ENCODE results near the gene NAT9. TPM values are rescaled to one million over a fixed set of nuclear protein-coding genes. Genes with fewer than 3 reads are reported as not detected.

NAT9 gene
- total RNA-seq, 2 experiments from 2014 or later: 39.9 to 41.6 TPM

- Mint-ChIP-seq H3K36me3 (no peaks in the 10 kb centered on the region), H3K4me1 (peaks cover 4% of the 10 kb centered on the region), H3K9me3 (no peaks in the 10 kb centered on the region), H3K27ac (no peak overlapping the region), H3K27me3 (no peaks in the 10 kb centered on the region), H3K4me3 (no peak overlapping the region)
- DNase-seq: no peak
These were observed 46.8 kb downstream of the NAT9 start for GRCh38 chr17:74729368-74729767.

- Mint-ChIP-seq H3K27me3 (no peaks in the 10 kb centered on the region), H3K9me3 (no peaks in the 10 kb centered on the region), H3K36me3 (no peaks in the 10 kb centered on the region), H3K4me1 (peaks cover 4% of the 10 kb centered on the region), H3K4me3 (no peak overlapping the region), H3K27ac (no peak overlapping the region)
- no peak for DNase-seq
These were observed 47.5 kb downstream of the NAT9 start for GRCh38 chr17:74728702-74729075.

GRCh38 chr17:74728033-74728701 is 48.0 kb downstream of the NAT9 start:
- Mint-ChIP-seq H3K36me3 (no peaks in the 10 kb centered on the region), H3K9me3 (no peaks in the 10 kb centered on the region), H3K27ac (no peak overlapping the region), H3K4me3 (no peak overlapping the region), H3K4me1 (peaks cover 4% of the 10 kb centered on the region), H3K27me3 (no peaks in the 10 kb centered on the region)
- DNase-seq: no peak

GRCh38 chr17:74725111-74725510 is 51.0 kb downstream of the NAT9 start:
- Mint-ChIP-seq H3K4me3 (no peak overlapping the region), H3K27me3 (no peaks in the 10 kb centered on the region), H3K9me3 (no peaks in the 10 kb centered on the region), H3K27ac (no peak overlapping the region), H3K4me1 (no peaks in the 10 kb centered on the region), H3K36me3 (no peaks in the 10 kb centered on the region)
- no peak for DNase-seq

GRCh38 chr17:74723891-74724290 is 52.3 kb downstream of the NAT9 start:
- DNase-seq: no peak
- Mint-ChIP-seq H3K9me3 (no peaks in the 10 kb centered on the region), H3K27ac (no peak overlapping the region), H3K4me1 (no peaks in the 10 kb centered on the region), H3K36me3 (no peaks in the 10 kb centered on the region), H3K27me3 (no peaks in the 10 kb centered on the region), H3K4me3 (no peak overlapping the region)

- H3K27me3 Mint-ChIP-seq: no peaks in the 10 kb centered on the region
- DNase-seq: no peak
- H3K9me3 Mint-ChIP-seq: no peaks in the 10 kb centered on the region
- no peak overlapping the region for H3K4me3 Mint-ChIP-seq
- H3K4me1 Mint-ChIP-seq: no peaks in the 10 kb centered on the region
- H3K36me3 Mint-ChIP-seq: no peaks in the 10 kb centered on the region
- no peak overlapping the region for H3K27ac Mint-ChIP-seq
These were observed 53.4 kb downstream of the NAT9 start for GRCh38 chr17:74722782-74723181.

Other genes with a start within 250 kb of the NAT9 start
- not detected for gene CD300LB, start 244.9 kb downstream of the NAT9 start, total RNA-seq
- not detected for gene CD300C, start 230.2 kb downstream of the NAT9 start, total RNA-seq
- not detected for gene CD300H, start 208.8 kb downstream of the NAT9 start, total RNA-seq
- not detected for gene CD300LD, start 184.1 kb downstream of the NAT9 start, total RNA-seq
- gene CD300E, start 152.6 kb downstream of the NAT9 start, total RNA-seq: not detected
- gene CD300LF, start 63.4 kb downstream of the NAT9 start, total RNA-seq: not detected
- 1 to 10 TPM; 1.8 TPM for gene RAB37, start 39.1 kb downstream of the NAT9 start, total RNA-seq
- gene NHERF1, start 27.7 kb downstream of the NAT9 start, total RNA-seq: 100 to 1,000 TPM; 124 to 127 TPM
- not detected for gene GRIN2C, start 83.5 kb upstream of the NAT9 start, total RNA-seq
- gene FDXR, start 96.6 kb upstream of the NAT9 start, total RNA-seq: 10 to 100 TPM; 13.3 to 14.6 TPM
- gene FADS6, start 117.3 kb upstream of the NAT9 start, total RNA-seq: not detected
- gene USH1G, start 146.9 kb upstream of the NAT9 start, total RNA-seq: not detected
- not detected for gene OTOP2, start 147.9 kb upstream of the NAT9 start, total RNA-seq
- gene OTOP3, start 159.6 kb upstream of the NAT9 start, total RNA-seq: not detected
- 1 to 10 TPM; 1.6 to 1.9 TPM for gene HID1, start 196.4 kb upstream of the NAT9 start, total RNA-seq
- gene CDR2L, start 211.3 kb upstream of the NAT9 start, total RNA-seq: 1 to 10 TPM in 1 of 2 experiments, under 1 TPM in 1; 0.74 to 1.2 TPM
- gene MRPL58, start 236.3 kb upstream of the NAT9 start, total RNA-seq: 10 to 100 TPM; 64.4 to 69.0 TPM

All from activated naive CD8-positive, alpha-beta T cell treated with anti-CD3 and anti-CD28 coated beads for 36 hours (primary cell).